GM20000 (cell line): ENCODE measurements around the gene CXCR5.

ENCODE experiments used
- DNase-seq: peaks from one replicate; pipeline ENCODE4 v3.0.0; 2012; ENCODE audit warnings: low spot score
- TF ChIP-seq, protein P1 (sequence below): IDR thresholded peaks from 2 replicates; pipeline ENCODE4 v1.5.1; 2012; ENCODE audit warnings: mild to moderate bottlenecking, control low read depth; ENCODE audit errors: extremely low read depth, missing control alignments

Gene CXCR5

DNA sequence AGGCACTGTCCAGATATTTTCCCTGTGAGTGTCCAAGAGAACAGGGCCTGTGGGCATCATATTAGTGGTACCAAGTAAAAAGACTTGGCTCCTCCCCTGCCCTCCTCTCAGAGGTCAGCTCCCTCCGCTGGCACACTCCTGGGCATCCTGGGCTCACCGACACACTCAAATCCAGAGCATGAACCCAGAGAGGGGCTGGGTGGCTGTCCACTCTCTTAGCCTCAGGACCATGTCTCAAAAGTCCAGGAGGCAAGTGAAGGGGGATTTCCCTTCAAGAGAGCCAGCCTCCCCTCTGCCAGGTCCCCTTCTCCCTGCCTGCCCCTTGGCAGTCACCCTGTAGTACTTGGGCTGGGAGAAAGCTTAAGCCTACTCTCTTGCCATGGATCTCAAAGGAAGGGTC lies 31.7 kb downstream of the CXCR5 start:
- TF ChIP-seq, protein P1, sequence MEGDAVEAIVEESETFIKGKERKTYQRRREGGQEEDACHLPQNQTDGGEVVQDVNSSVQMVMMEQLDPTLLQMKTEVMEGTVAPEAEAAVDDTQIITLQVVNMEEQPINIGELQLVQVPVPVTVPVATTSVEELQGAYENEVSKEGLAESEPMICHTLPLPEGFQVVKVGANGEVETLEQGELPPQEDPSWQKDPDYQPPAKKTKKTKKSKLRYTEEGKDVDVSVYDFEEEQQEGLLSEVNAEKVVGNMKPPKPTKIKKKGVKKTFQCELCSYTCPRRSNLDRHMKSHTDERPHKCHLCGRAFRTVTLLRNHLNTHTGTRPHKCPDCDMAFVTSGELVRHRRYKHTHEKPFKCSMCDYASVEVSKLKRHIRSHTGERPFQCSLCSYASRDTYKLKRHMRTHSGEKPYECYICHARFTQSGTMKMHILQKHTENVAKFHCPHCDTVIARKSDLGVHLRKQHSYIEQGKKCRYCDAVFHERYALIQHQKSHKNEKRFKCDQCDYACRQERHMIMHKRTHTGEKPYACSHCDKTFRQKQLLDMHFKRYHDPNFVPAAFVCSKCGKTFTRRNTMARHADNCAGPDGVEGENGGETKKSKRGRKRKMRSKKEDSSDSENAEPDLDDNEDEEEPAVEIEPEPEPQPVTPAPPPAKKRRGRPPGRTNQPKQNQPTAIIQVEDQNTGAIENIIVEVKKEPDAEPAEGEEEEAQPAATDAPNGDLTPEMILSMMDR: no peak
- DNase-seq: no peak

DNA sequence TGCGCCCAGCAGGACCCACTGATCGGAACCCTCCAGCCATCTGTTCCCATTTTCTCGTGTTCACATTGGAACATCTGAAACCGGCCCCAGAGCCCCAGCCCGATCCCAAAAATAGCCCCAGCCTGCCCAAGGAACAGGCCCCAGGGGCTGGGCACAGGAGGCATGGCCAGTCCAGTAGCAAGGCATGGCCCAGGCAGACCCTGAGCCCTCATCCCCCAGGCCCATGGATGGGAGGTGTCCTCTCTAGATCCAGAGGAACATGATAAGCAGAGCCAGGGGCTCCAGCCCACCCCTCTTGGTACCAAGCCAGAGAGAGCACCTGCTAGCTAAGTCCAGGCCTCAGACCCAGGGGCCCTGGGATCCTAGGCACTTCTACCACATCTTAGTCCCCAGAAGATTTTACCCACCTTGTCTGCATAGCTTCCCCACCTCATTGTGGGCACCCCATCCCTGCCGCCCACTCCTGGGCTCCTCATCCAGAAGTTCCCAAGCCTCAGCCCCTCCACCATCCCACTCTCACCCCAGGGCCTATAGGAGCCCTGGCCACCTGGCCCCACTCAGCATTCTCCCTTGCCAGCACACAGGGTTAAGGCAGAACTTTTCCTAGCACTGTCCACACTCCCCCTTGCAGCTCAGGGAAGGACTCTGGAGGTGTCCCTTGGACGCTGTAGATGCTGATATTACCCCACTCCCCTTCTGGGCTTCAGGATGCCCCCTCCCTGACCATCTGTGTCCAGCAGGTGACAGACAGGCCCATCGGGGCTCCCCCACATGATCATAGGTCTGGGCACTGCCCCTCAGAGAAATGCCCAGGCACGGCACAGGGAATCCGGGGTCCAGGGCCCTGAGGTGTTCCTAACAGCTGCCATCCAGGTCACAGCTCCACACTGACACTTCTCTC lies 32.5 kb downstream of the CXCR5 start:
- TF ChIP-seq, protein P1: no peak
- no peak for DNase-seq

DNA sequence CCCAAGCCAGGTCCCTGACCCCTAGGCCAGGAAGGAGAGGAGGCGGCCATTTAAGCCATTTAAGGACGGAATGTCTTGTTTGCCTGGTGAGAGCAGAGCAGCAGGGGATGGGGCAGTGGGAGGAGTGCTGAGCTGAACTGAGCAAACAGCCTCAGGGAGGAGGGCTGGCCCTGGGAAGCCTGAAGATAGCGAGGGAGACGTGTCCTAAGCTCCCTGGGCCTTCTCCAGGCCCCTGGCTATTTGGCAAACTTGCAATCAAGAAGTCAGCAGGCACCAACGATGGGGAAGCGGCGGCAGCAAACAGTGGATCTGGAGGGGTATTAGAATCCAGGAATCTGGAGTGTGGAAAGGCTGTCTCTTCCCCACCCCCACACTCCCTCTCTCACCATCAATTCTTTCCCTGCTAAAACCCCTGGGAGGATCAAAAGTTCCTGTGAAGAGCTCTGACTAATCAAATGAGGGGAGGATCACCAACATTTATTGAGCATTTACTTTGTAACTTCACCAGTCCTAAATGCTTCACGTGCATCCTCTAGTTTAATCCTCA lies 33.2 kb downstream of the CXCR5 start:
- DNase-seq: no peak
- TF ChIP-seq, protein P1: no peak

DNA sequence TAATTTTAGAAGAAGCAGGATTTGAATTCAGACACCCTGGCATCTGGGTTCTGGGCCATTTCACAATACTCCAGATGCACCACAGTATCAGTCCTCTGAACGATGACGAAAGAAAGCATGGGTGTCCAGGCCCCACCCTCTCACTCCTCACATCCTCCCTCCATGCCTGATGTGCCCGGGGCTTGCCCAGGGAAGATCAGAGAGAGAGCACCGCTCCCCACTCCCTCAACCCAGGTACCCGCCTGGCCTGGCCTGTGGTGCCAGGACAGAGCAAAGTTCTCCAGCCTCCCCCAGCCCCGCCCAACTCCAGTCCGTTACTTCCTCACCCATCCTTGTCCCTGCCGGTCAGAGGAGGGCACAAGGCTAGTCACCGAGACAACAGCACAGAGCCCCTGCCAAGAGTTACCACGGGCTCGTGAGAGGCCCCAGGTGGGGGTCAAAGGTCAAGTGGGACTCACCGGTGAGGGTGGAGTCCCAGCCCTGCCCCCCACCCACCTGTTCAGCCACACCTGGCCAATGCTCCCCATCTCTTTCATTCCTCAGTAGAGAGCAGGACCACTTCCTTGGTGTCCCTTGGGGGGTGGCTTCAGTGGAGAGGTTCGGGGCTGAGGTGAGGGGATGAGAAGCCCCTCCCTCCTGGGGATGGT lies 33.9 kb downstream of the CXCR5 start:
- DNase-seq: no peak
- TF ChIP-seq, protein P1: no peak

DNA sequence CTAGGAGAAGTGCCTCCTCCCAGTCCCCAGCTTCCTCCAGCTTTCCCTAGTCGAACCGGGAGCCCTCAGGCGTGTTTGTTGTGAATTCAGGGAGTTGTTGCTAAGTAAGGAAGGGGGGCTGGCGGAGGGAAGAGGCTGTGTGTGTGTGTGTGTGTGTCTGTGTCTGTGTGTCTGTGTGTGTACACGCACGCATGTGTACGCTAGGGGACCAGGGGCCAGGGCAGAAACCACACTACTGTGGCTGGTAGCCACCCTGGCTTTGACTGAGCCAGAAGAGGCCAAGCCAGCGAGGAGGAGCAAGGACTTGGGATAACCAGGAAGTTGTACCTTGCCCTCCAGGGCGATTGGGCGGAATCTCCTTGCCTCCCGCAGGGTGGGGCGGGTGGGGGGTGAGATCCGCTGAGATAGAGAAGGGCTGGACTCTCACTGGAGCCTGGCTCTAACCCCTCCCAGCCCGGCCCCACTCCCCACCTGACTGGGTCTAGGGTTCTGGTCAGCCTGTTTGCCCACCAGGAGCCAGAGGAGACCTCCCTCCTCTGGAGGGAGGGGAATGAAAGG lies 34.5 kb downstream of the CXCR5 start:
- TF ChIP-seq, protein P1: no peak
- DNase-seq: no peak

DNA sequence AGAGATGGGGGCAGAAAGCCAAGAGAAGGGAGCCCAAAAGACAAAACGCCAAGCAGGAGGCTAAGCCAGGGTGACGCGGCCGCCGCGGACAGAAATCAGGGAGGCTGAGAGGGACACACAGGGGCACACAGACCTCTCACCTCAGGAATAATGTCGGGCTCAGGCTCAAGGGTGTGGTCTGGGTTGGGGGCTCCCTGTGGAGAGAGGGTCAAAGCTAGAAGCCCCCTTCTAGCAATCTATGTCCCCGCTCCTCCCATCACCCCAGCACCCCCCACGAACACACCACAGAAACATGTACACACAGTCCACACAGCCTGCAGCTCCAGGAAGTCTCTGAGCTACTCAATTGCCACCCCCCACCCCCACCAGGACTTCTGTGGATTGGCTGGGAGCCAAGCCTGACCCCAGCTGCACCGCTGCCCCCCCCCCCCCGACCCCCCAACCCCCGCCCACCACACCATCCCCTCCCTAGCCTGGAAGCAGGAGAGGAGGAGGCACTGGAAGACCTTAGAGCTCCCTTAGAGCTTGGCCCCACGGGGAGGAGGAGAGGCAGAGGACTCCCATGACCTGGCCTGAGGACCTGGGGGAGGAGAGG lies 35.1 kb downstream of the CXCR5 start:
- TF ChIP-seq, protein P1: no peak
- no peak for DNase-seq
